HepG2 (cell line): Measurements from ENCODE around the gene TANGO6. TPM values are rescaled to one million over a fixed set of nuclear protein-coding genes. Genes with fewer than 3 reads are reported as not detected.

Source experiments
- ATAC-seq: fragments of 200-7000 bp; cut with Tn5 transposase; 3 replicates; pipeline ENCODE4 v1.9.1; 2020; ENCODE audit warnings: mild to moderate bottlenecking, moderate library complexity
- BruUV-seq: library from RNA; stranded (reverse); fragments of 400-500 nt; replicated peaks from 2 replicates; lab custom pipeline; 2021; lab: Mats Ljungman, UMichigan
- CTCF ChIA-PET: fragments of 300-600 bp; formaldehyde crosslinking; extraction: SDS; loops from one replicate; lab custom pipeline; 2021; ENCODE audit warnings: low total read pairs, inconsistent platforms, low intra/inter-chr PET ratio; lab: Yijun Ruan, JAX
- POLR2A ChIA-PET: fragments of 350-600 bp; sonication (Branson Sonifier 250); formaldehyde crosslinking; loops from one replicate; lab custom pipeline; 2020; ENCODE audit warnings: antibody characterized with exemption, inconsistent platforms; lab: Yijun Ruan, JAX
- DNase-seq: peaks from one replicate; pipeline ENCODE4 v3.0.0-alpha.2; 2015; ENCODE audit warnings: low spot score
- FAIRE-seq: peaks from 3 replicates; lab custom pipeline; 2011; peaks lifted over from hg19 to GRCh38; lab: Jason Lieb, UNC
- H2AFZ ChIP-seq: one replicate; pipeline ENCODE4 v1.6.1; 2011; ENCODE audit warnings: low read length, inconsistent platforms
- H3K27ac ChIP-seq: fragments of 300-600 bp; 3 replicates; pipeline ENCODE4 v1.8.0; 2011; ENCODE audit warnings: mixed run types, mild to moderate bottlenecking, mixed read lengths, low read length, inconsistent platforms; ENCODE audit not compliant: insufficient read depth; ENCODE audit errors: extremely low read length
- H3K27me3 ChIP-seq, 2 experiments: fragments of 200-600 bp in 1 of 2; 2 replicates in 1 of 2; 3 replicates in 1 of 2; pipeline versions ENCODE4 v1.6.0 to v1.8.0; 2011; ENCODE audit warnings: low read length in 2 of 2, mild to moderate bottlenecking in 2 of 2, moderate library complexity in 2 of 2, inconsistent platforms in 1 of 2; ENCODE audit not compliant: insufficient read depth in 2 of 2, control insufficient read depth in 1 of 2
- H3K36me3 ChIP-seq, 2 experiments: fragments of 200-600 bp in 1 of 2; replicated peaks in 1 of 2; 2 replicates in 1 of 2; 3 replicates in 1 of 2; pipeline versions ENCODE4 v1.5.1 to v1.8.0; 2011; ENCODE audit warnings: low read length in 2 of 2, inconsistent platforms in 1 of 2; ENCODE audit not compliant: insufficient read depth in 2 of 2, control insufficient read depth in 1 of 2
- H3K4me1 ChIP-seq: 2 replicates; pipeline ENCODE4 v1.5.1; 2012; ENCODE audit warnings: low read length, inconsistent platforms; ENCODE audit not compliant: insufficient read depth
- H3K4me2 ChIP-seq: 2 replicates; pipeline ENCODE4 v1.6.0; 2011; ENCODE audit warnings: low read depth, low read length, inconsistent platforms
- H3K4me3 ChIP-seq, 3 experiments: fragments of 200-600 bp in 1 of 3; sonication (generic), shearing (Covaris generic) in 1 of 3; replicated peaks in 1 of 3; 2 replicates each; pipeline ENCODE4 v1.5.1; 2011 to 2016; ENCODE audit warnings: low read length in 3 of 3, inconsistent platforms in 2 of 3, low read depth in 2 of 3, mild to moderate bottlenecking in 2 of 3, control low read depth in 1 of 3, mixed read lengths in 1 of 3; ENCODE audit not compliant: insufficient read depth in 1 of 3
- H3K79me2 ChIP-seq: one replicate; pipeline ENCODE4 v1.6.1; 2011; ENCODE audit warnings: low read length, inconsistent platforms; ENCODE audit not compliant: insufficient read depth
- H3K9ac ChIP-seq: 2 replicates; pipeline ENCODE4 v1.6.0; 2011; ENCODE audit warnings: mild to moderate bottlenecking, low read depth, low read length, inconsistent platforms; ENCODE audit not compliant: insufficient read depth
- H3K9me3 ChIP-seq: 2 replicates; pipeline ENCODE4 v1.5.1; 2012; ENCODE audit warnings: mild to moderate bottlenecking, low read length
- H4K20me1 ChIP-seq: 2 replicates; pipeline ENCODE4 v1.6.0; 2011; ENCODE audit warnings: inconsistent platforms, mild to moderate bottlenecking, low read length, moderate library complexity; ENCODE audit not compliant: insufficient read depth
- ZNF333 ChIP-seq: sonication (generic); formaldehyde crosslinking; IDR thresholded peaks from 2 replicates; pipeline ENCODE4 v1.4.0; 2020; ENCODE audit warnings: mild to moderate bottlenecking, missing genetic modification reagents, borderline replicate concordance
- ZNF768 ChIP-seq: sonication (generic); formaldehyde crosslinking; IDR thresholded peaks from 2 replicates; pipeline ENCODE4 v1.4.0; 2020; ENCODE audit warnings: missing genetic modification reagents
- WGBS: methylation state at CpG from one replicate; pipeline ENCODE4 v1.1.6; 2017; ENCODE audit warnings: low lambda C conversion rate; 5-methylcytosine and 5-hydroxymethylcytosine counted together
- in situ Hi-C: cut with HindIII; loops from 2 replicates; pipeline ENCODE4 v1.10.0; 2017; ENCODE audit warnings: low pct_unique_long_range_greater_than_20kb; ENCODE audit not compliant: extremely low pct_ligation_motif_present
- intact Hi-C: fragments of 100-400 bp; cut with micrococcal nuclease; formaldehyde crosslinking; loops from one replicate; pipeline ENCODE4 v1.10.0; 2022; ENCODE audit not compliant: unreplicated experiment
- polyA plus RNA-seq, 8 experiments: library from polyadenylated mRNA; depleted of rRNA in 3 of 8; stranded (reverse) in 7 of 8; unstranded in 1 of 8; fragments of >200 nt; fragmentation: Illumina TruSeq in 4 of 8; extraction: Trizol in 4 of 8; gene quantifications; 2 replicates each; pipeline versions ENCODE4 v1.2.1 to v1.2.3, GENCODE V29; 2011 to 2016; ENCODE audit warnings: low read depth in 4 of 8, missing spikeins in 1 of 8, mixed read lengths in 1 of 8; ENCODE audit not compliant: insufficient read depth in 1 of 8
- total RNA-seq, 5 experiments: library from RNA; depleted of rRNA; stranded (reverse); fragments of >200 nt; fragmentation: Illumina TruSeq; extraction: Trizol; gene quantifications; 2 replicates each; pipeline ENCODE4 v1.2.3, GENCODE V29; 2016; ENCODE audit warnings: low read depth in 1 of 5
- TF ChIP-seq, protein P1 (sequence below): sonication (generic); formaldehyde crosslinking; IDR thresholded peaks from 2 replicates; pipeline ENCODE4 v1.5.0; 2020; ENCODE audit warnings: mild to moderate bottlenecking, missing genetic modification reagents
- TF ChIP-seq, protein P2 (sequence below): sonication (generic); formaldehyde crosslinking; IDR thresholded peaks from 2 replicates; pipeline ENCODE4 v1.4.0; 2020; ENCODE audit warnings: mild to moderate bottlenecking, missing genetic modification reagents
- TF ChIP-seq, protein P3 (sequence below): IDR thresholded peaks from 2 replicates; pipeline ENCODE4 v1.6.1; 2018; ENCODE audit warnings: missing genetic modification reagents, mild to moderate bottlenecking, missing compliant biosample characterization

The TANGO6 gene
- total and polyA plus RNA-seq, 2 of the 13 experiments (the other 11 are each of a cell fraction or from before 2014, with no cell fraction given), result 7.2 to 13.3 TPM

DNA sequence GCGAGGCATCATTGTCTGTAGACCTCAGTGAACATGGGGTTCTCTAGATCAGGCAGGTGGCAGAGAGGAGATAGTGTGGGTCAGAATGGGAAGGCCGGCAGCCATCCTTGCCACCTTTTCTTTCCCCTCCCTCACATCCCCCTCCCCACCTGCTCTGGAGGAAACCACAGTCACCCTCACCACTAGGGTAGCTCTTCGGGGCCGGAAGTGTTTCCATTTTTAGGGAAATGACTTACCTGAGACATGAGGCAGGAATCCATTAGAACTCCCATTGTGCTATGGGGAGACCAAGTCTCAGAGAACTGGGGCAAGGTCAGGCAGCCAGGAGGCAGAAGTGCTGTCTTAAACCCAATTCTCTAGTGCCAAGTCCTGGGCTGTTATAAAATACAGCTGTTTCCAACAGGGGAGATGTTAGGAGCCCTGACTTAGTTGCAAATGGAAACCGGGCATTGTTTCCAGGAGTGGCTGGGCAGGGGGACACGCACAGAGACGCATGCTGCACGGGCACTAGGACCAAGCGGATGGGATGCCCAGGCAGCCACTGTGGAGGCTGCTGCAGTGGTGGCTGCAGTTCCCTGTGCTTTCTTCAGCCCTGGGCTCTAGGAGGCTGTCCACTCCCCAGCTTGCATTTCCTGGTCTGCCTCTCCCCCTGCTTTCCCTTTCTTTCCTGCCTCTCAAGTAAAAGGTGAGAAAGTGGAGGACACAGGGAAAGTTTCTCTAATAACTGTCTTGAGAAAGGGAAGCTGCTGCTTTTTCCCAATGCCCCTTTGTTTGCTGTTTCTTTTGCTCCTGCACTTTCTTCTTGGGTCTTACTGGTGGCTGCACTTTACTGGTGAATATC lies 265.0 kb downstream of the TANGO6 start:
- WGBS, result 79% methylated on average over 9 of the region's 9 CpGs
- no peak for FAIRE-seq
- 0 out of 2 replicates have a peak, but pooled peaks have one; percentile 36 for TF ChIP-seq ZNF768 (CRISPR knock-in tag)
- TF ChIP-seq, protein P1, sequence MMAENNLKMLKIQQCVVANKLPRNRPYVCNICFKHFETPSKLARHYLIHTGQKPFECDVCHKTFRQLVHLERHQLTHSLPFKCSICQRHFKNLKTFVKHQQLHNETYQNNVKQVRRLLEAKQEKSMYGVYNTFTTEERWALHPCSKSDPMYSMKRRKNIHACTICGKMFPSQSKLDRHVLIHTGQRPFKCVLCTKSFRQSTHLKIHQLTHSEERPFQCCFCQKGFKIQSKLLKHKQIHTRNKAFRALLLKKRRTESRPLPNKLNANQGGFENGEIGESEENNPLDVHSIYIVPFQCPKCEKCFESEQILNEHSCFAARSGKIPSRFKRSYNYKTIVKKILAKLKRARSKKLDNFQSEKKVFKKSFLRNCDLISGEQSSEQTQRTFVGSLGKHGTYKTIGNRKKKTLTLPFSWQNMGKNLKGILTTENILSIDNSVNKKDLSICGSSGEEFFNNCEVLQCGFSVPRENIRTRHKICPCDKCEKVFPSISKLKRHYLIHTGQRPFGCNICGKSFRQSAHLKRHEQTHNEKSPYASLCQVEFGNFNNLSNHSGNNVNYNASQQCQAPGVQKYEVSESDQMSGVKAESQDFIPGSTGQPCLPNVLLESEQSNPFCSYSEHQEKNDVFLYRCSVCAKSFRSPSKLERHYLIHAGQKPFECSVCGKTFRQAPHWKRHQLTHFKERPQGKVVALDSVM (CRISPR knock-in tag), result no peak
- TF ChIP-seq ZNF333 (CRISPR knock-in tag), result no peak
- TF ChIP-seq, protein P2, sequence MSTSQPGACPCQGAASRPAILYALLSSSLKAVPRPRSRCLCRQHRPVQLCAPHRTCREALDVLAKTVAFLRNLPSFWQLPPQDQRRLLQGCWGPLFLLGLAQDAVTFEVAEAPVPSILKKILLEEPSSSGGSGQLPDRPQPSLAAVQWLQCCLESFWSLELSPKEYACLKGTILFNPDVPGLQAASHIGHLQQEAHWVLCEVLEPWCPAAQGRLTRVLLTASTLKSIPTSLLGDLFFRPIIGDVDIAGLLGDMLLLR (CRISPR knock-in tag), result no peak
- TF ChIP-seq, protein P3, sequence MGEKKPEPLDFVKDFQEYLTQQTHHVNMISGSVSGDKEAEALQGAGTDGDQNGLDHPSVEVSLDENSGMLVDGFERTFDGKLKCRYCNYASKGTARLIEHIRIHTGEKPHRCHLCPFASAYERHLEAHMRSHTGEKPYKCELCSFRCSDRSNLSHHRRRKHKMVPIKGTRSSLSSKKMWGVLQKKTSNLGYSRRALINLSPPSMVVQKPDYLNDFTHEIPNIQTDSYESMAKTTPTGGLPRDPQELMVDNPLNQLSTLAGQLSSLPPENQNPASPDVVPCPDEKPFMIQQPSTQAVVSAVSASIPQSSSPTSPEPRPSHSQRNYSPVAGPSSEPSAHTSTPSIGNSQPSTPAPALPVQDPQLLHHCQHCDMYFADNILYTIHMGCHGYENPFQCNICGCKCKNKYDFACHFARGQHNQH (CRISPR knock-in tag), result no peak
- TF ChIP-seq, all 625 proteins: peak for 1
- Histone ChIP-seq H2AFZ (no peak overlapping the region), H3K27ac (no peak overlapping the region), H3K4me2 (no peak overlapping the region), H3K9me3 (no peaks in the 10 kb centered on the region), H4K20me1 (no peaks in the 10 kb centered on the region), H3K36me3 (no peaks in the 10 kb centered on the region), H3K9ac (no peak overlapping the region), H3K27me3 (peaks cover 2 to 14% of the 10 kb centered on the region in 2 experiments; a peak in 4 of 5 replicates), H3K4me1 (peaks cover 14% of the 10 kb centered on the region), H3K4me3 (no peak overlapping the region), H3K79me2 (no peaks in the 10 kb centered on the region)
- DNase-seq (no peak), ATAC-seq (no peak)
- BruUV-seq, result no TSS peak
- ChIA-PET POLR2A (no interaction called here), CTCF (no interaction called here)
- intact Hi-C loops (loop anchor here (10.0 kb wide), 1 partner anchor 113 kb away; no protein-coding TSS in a partner anchor), in situ Hi-C loops (loop anchor here (10.0 to 25.0 kb wide), 2 partner anchors 113 to 396 kb away; no protein-coding TSS in a partner anchor)
